Parathyroid adenoma (tissue), 2 donors: ENCODE results near the gene WFDC5.
"Not testable (repeated sequence)": the region's sequence is repeated elsewhere in the genome, so short reads cannot be mapped to it uniquely, and the experiment has no call there.

Experiments used
- H2AFZ ChIP-seq: fragments of 300-600 bp; sonication (generic); one replicate; pipeline ENCODE4 v1.7.0; 2017; ENCODE audit warnings: antibody characterized with exemption, mild to moderate bottlenecking
- H3K27ac ChIP-seq: fragments of 300-600 bp; sonication (generic); one replicate; pipeline ENCODE4 v1.7.0; 2017
- H3K27me3 ChIP-seq: fragments of 300-600 bp; sonication (generic); one replicate; pipeline ENCODE4 v1.7.0; 2017; ENCODE audit warnings: low read length; ENCODE audit not compliant: control insufficient read depth, insufficient read depth
- H3K36me3 ChIP-seq: fragments of 300-600 bp; sonication (generic); one replicate; pipeline ENCODE4 v1.7.0; 2017; ENCODE audit warnings: low read length; ENCODE audit not compliant: control insufficient read depth, insufficient read depth
- H3K4me1 ChIP-seq: fragments of 300-600 bp; sonication (generic); one replicate; pipeline ENCODE4 v1.7.0; 2017; ENCODE audit warnings: control low read depth
- H3K4me2 ChIP-seq: fragments of 300-600 bp; sonication (generic); one replicate; pipeline ENCODE4 v1.7.0; 2017; ENCODE audit warnings: low read length
- H3K4me3 ChIP-seq: fragments of 300-600 bp; sonication (generic); one replicate; pipeline ENCODE4 v1.7.0; 2017; ENCODE audit warnings: low read depth, low read length
- H3K79me2 ChIP-seq: fragments of 300-600 bp; sonication (generic); one replicate; pipeline ENCODE4 v1.7.0; 2017; ENCODE audit warnings: control low read depth
- H3K9ac ChIP-seq: fragments of 300-600 bp; sonication (generic); one replicate; pipeline ENCODE4 v1.7.0; 2017; ENCODE audit warnings: mild to moderate bottlenecking
- H3K9me3 ChIP-seq: fragments of 300-600 bp; sonication (generic); one replicate; pipeline ENCODE4 v1.7.0; 2017; ENCODE audit warnings: low read length; ENCODE audit not compliant: control insufficient read depth
- CTCF ChIP-seq: fragments of 300-600 bp; sonication (generic); IDR thresholded peaks from one replicate; pipeline ENCODE4 v1.7.0; 2017; ENCODE audit warnings: antibody characterized with exemption, mild to moderate bottlenecking
- donor health status: primary hyperparathyroidism.

WFDC5 gene

GRCh38 chr20:45114465-45115385, at the start of gene WFDC5:
Gene WFDC5 (minus strand): TSS chr20:45115174. CDS start chr20:45115083, 91 bp downstream.
- Histone ChIP-seq H3K36me3 (no peaks in the 10 kb centered on the region), H3K9me3 (no peaks in the 10 kb centered on the region), H3K9ac (no peak within 1 kb of the TSS), H3K4me2 (no peak within 1 kb of the TSS), H3K27ac (no peak within 1 kb of the TSS), H3K27me3 (no peaks in the 10 kb centered on the region), H3K4me3 (no peak within 1 kb of the TSS), H3K79me2 (no peaks in the 10 kb centered on the region), H3K4me1 (no peaks in the 10 kb centered on the region), H2AFZ (no peak within 1 kb of the TSS)
- TF ChIP-seq CTCF = no peak

- Histone ChIP-seq H3K4me3 (no peak overlapping the region), H2AFZ (no peak overlapping the region), H3K27me3 (no peaks in the 10 kb centered on the region), H3K9me3 (peaks cover 2% of the 10 kb centered on the region), H3K4me1 (no peaks in the 10 kb centered on the region), H3K27ac (no peak overlapping the region), H3K79me2 (no peaks in the 10 kb centered on the region), H3K9ac (no peak overlapping the region), H3K4me2 (no peak overlapping the region), H3K36me3 (no peaks in the 10 kb centered on the region)
- no peak for TF ChIP-seq CTCF
Observed at GRCh38 chr20:45163083-45163803, 48.3 kb upstream of the WFDC5 start.

- Histone ChIP-seq H3K79me2 (no peaks in the 10 kb centered on the region), H3K36me3 (no peaks in the 10 kb centered on the region), H2AFZ (no peak overlapping the region), H3K4me3 (no peak overlapping the region), H3K27me3 (no peaks in the 10 kb centered on the region), H3K27ac (no peak overlapping the region), H3K4me1 (no peaks in the 10 kb centered on the region), H3K9me3 (peaks cover 2% of the 10 kb centered on the region), H3K4me2 (no peak overlapping the region), H3K9ac (no peak overlapping the region)
- TF ChIP-seq CTCF = no peak
Observed at GRCh38 chr20:45157962-45158361, 43.0 kb upstream of the WFDC5 start.

GRCh38 chr20:45156713-45157112, 41.7 kb upstream of the WFDC5 start:
- H2AFZ ChIP-seq = no peak overlapping the region
- H3K9me3 ChIP-seq = peaks cover 2% of the 10 kb centered on the region
- no peaks in the 10 kb centered on the region for H3K4me1 ChIP-seq
- H3K4me2 ChIP-seq = no peak overlapping the region
- TF ChIP-seq CTCF = no peak
- H3K9ac ChIP-seq = no peak overlapping the region
- H3K79me2 ChIP-seq = no peaks in the 10 kb centered on the region
- no peak overlapping the region for H3K4me3 ChIP-seq
- no peak overlapping the region for H3K27ac ChIP-seq
- H3K27me3 ChIP-seq = no peaks in the 10 kb centered on the region
- H3K36me3 ChIP-seq = no peaks in the 10 kb centered on the region

GRCh38 chr20:45154794-45155193, 39.8 kb upstream of the WFDC5 start:
- not testable (repeated sequence) for H3K79me2 ChIP-seq, H3K27me3 ChIP-seq, H3K9ac ChIP-seq, H2AFZ ChIP-seq, H3K27ac ChIP-seq, H3K4me3 ChIP-seq, H3K36me3 ChIP-seq, H3K9me3 ChIP-seq, H3K4me2 ChIP-seq, H3K4me1 ChIP-seq
